Measurements from ENCODE around the gene SCRN1.

SCRN1 gene

DNA sequence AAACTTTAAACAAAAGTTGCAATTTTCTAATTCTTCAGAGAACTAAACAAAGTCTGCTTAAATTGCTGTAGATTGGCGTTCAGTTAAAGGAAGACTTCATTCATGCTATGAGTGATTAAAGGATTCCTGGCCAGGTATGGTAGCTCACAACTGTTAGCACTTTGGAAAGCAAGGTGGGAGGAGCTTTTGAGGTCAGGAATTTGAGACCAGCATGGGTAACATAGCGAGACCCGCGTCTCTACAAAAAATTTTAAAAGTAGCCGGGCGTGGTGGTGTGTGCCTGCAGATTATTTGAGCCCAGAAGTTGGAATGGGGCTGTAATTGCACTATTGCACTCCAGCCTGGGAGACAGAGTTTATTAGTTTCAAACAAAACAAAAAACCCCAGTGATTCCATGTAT, 13.5 kb upstream of the SCRN1 start:
- no peak for DNase-seq

DNA sequence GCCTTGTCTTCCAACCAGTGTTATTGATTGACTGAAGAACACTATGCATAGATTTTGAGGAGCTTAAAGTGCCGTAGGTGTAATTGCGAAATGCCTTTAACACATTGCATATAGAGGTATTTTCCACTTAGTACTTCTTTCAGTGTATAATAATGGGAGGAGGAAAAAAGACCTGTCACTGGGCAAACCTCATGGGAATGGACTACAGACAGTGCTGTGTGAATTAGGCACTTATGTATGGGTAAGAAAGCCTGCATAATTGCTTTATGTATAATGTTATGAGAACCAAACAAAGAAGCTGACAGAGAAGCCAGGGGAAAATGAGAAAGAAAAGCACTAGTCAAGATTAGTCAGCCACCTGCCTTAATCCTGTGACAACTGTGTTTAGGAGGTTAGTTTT, 12.4 kb upstream of the SCRN1 start:
- no peak for DNase-seq

DNA sequence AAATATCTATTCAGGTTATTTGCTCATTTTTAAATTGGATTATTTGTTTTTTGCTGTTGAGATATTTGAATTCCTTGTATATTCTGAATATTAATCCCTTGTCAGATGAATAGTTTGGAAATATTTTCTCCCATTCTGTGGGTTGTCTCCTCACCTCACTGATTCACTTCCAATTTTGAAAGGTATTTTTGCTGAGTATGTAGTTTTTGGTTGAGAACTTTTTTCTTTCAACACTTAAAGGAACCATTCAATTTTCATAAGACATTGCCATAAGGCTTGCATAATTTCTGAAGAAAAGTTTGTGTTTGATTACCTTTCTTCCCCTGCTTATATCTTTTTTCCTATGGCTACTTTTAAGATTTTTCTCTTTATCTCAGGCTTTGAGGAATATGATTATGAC, 8.9 kb upstream of the SCRN1 start:
- DNase-seq: no peak

- no peak for DNase-seq
Measured at GRCh38 chr7:29996321-29996720, 6.7 kb upstream of the SCRN1 start.

DNA sequence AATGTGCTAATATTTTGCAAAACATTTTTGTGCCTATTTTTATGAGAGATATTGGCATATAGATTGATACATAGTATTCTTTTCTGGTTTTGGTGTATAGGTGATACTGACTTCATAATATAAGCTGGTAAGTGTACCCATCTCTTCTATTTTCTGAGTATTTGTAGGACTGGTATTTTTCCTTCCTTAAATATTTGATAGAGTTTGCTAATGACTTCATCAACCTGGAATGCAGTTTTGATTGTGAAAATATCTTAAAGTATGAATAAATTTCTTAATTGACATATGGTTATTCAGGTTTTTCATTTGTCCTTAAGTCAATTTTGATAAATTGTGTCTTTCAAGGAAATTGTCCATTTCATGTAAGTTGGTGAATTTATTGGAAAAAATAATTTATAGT, 6.1 kb upstream of the SCRN1 start:
- DNase-seq: no peak

- no peak for DNase-seq
Measured at GRCh38 chr7:29993140-29993539, 3.5 kb upstream of the SCRN1 start.

DNA sequence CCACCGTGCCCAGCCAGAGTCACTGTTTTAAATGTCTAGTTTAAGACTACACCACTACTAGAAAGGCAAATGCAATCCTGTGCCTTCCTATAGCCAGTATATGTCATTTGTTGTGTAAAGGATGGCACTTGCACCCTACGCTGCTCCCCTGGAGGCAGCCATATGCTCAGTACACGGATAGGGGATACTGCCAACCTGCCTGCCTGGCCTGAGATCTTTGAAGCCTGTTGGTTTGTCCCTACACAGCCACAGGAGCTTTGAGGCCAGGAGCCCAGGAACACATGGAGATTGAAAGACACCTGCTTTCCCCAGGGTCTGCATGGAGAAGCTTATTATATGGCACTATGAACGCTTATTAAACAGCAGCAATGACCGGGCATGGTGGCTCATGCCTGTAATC, 2.3 kb upstream of the SCRN1 start:
- DNase-seq: no peak

GRCh38 chr7:29990931-29991330, 1.3 kb upstream of the SCRN1 start:
- DNase-seq: no peak

DNA sequence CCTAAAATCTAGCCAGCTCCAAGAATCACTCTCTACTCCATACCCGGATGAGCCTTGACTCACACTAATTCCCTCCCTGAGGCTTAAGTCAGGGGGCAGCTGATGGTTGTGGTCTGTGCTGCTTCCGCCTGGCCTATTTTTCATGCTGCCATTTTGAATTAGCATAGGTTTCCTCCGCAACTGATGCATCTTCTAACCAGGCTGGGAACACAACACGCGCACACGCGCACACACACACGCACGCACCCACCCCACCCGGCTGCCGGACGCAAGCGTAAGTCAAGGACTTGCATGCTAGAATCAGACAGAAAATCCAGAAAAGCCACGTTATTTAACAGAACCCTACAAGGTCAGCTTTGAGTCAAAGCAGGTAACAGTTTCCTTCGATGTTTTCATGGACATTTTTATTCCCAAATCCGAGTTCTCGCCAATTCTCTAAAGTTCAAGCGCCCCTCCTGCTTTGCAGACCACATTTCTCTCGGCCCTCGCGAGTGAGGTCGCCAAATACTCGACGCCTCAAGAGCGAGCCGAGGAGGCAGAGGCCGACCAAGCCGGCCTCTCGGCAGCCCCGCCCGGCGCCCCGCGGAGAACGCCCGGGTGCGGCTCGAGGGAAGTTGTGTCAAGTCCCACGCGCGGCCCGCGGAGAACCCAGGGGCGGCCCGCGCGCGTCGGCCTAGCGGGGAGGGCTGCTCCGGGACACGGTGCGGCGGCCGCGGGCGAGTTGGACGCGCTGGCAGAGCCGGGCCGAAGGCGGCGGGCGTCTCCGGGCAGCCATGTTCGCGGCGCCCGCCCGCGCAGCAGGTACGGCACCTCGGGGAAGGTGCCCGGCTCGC, 961 bp downstream of the SCRN1 start:
- peak; percentile 43 for DNase-seq

DNA sequence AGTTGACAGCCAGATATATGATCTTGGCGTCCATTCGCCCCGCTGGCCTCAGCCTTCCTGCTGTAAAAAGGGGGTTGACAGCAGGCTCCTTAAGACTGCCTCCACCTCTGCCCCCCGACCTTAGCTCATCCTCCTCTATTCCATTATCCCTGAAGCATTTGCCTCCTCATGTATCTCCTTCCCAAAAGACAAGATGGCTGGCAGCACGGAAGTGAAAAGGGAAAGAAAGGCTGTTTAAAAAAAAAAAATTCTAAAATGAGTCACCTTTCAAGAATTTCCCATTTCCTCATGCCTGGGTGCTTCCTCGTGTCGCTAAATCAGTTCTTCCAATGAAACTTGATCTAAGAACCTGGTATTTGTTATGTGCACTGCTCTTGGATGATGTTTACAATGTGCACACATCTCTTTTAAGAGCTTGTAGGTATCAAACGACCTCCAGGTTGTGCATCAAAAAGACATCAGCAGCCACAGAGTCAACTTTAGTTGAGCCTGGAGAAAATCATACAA, 1.7 kb downstream of the SCRN1 start:
- DNase-seq: no peak

GRCh38 chr7:29987083-29987482, 2.5 kb downstream of the SCRN1 start:
- DNase-seq: no peak

DNA sequence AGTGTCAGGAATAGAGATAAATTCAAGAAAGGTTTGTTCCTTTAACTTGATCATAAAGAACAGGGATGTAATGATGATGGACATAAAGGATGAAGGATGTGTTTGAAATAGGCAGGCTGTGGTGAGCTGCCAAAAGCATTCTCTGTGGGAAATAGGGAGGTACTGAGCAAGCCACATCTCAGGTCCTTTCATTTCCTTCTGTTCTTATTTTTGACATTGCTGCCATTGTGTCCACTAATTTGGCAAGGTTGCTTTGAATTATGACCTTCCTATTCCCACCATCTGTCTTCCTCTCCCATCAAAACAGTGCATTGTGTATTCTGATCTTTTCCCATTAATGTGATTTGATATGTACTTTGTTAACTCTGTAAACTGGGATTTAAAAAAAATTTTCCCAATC, 9.4 kb downstream of the SCRN1 start:
- no peak for DNase-seq

DNA sequence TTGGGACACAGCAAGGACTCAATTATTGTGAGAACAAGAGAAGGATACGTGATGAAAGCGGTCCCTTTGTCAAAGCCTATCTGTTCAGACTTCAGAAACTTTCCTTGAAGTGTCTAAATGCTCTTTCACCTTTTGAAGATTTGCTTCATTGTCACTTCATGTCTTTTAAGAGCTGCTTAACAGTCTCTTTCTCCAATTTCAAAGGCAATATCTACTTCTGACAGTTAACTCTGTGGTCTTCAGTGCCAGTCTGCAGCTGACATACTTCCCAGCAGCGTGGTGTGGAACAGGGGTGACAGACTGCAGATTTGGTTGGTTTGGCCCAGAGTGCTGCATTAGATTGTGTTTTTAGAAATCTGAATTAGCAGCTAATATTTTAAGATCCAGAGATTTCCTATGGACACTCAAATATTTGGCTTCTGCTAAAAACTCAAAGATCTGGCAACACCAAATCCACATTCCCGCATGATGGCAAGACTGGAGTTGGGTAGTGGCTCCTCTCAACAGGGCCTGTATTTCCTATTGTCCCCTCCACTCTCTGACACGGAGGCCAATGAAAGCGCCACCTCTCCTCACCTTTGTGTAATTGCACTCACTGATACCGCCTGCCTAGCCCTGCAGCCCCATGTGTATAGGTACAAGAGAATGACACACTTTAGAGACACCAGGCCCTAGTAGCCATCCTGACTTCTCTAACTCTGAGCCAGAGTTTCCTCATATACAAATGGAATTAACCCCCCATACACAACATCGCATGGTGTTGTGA, 11.5 kb downstream of the SCRN1 start:
- DNase-seq: no peak

DNA sequence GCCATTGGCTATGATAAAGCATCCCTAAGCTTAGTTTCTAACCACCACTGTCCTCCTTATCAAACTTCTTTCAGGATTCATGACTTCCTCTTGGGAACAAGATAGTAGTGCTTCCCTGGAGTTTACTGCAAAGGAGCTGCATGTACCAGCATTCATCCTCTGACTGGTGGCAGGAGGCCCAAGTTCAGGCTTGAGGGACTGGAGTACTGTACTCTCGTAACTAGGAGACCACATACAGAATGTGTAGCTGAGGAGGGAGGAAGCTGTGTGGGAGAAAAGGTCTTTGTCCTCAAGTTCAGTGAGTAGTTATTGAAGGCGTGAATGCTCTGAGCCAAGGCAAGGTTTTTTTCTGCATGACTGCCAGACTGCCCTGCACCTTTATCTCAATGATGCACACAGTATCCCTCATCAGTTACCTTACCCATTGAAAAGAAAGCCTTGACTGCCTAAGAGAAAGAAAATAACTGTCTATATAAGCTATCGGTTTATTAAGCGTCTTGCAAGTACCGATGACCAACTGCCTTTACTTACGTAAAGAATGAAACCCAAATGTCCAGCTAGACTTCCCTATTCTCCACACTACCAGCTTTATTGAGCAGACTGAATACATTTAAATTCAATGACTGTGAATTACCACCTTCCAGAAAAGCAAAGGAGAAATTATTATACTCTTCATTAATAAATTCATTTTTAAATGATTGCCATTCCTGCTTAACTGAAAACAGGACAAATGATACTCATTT, 12.8 kb downstream of the SCRN1 start:
- DNase-seq: no peak

DNA sequence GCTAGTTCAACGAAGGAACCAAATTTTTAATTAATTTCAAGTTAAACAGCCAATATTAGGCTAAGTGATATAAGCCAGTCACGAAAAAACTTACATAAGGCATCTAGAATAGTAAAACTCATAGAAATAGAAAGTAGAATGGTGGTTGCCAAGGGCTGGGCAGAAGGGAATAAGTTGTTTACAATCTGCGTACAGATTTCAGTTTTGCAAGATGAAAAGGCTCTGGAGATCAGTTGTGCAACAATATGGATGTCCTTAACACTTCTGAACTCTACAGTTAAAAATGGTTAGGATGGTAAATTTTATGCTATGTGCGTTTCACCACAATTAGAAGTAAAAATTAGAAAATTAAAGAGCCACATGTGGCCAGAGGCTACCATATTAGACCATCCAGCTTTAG, 13.3 kb downstream of the SCRN1 start:
- no peak for DNase-seq

GRCh38 chr7:29975561-29975960, 14.0 kb downstream of the SCRN1 start:
- no peak for DNase-seq

GRCh38 chr7:29974286-29974685, 15.3 kb downstream of the SCRN1 start:
- no peak for DNase-seq

DNA sequence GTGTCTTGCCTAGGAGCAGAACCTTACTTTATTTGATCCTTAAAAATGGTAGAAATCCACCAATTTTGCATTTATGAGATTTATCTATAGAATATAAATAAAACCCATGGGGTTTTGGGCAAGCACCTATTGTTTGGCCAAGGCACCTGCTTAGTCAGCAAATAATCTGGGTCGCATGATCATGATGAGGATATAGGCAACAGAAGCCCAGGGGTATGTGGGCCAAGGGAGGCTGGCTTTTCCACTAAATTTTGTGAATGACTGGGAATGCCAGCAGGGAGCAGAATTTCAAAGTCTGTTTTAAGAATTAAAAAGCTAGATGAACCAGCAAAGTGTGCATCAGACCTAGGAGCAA, 17.3 kb downstream of the SCRN1 start:
- DNase-seq: no peak

GRCh38 chr7:29971566-29972314, 17.9 kb downstream of the SCRN1 start:
- no peak for DNase-seq

DNA sequence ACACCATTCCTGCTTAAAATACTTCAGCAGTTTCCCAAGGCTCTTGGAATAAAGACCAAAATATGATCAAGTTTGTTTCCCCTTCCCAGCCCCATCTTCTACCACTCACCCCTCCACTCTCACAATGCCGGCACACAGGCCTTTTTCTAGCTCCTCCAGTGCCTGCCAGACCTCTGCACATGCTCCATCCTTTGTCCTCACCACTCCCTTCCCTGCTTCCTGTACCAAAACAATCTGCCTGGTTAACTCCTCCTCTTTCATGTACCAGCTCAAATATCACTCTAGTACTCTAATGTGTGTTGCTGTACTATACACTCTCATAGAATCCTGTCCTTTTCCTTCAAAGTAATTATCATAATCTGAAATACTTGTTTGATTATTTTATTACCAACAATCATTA, 19.4 kb downstream of the SCRN1 start:
- DNase-seq: no peak

- no peak for DNase-seq
Measured at GRCh38 chr7:29969738-29970137, 19.9 kb downstream of the SCRN1 start.

DNA sequence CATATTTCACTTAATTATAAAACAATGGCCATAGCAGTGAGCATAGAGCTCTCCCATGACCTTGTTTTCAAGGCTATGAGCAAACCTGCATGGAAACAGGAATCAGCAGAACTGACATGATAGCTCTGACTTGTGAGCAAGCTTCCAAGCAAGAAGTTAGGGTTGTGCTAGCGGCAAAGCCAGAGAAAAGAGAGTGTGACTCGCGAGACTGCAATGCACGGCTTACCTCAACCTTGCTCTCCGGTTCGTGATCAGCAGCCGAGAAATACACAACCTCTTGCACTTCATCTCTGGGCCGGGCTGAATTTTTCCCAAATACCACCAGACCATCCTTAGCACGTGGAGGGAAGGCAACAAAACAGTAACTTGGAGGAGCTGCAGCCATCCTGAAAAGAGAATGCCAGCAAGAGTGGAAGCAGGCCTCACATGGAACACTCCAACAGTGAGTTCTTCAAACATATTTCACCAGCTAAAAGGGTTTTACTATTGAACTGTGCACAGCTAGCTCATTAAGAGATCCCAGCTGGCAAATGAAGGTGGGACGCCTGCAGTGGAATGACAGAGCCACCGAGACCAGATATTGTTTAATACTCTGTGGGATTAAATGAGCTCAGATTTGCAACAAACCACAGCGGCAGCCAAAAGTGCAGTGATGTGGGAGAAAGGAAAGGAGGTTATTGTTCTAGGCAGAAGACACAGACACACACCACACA, 20.8 kb downstream of the SCRN1 start:
- no peak for DNase-seq
